Measurements from ENCODE around the gene BCAS1.
"Not testable (repeated sequence)": the region's sequence is repeated elsewhere in the genome, so short reads cannot be mapped to it uniquely, and the experiment has no call there.

BCAS1 gene

DNA sequence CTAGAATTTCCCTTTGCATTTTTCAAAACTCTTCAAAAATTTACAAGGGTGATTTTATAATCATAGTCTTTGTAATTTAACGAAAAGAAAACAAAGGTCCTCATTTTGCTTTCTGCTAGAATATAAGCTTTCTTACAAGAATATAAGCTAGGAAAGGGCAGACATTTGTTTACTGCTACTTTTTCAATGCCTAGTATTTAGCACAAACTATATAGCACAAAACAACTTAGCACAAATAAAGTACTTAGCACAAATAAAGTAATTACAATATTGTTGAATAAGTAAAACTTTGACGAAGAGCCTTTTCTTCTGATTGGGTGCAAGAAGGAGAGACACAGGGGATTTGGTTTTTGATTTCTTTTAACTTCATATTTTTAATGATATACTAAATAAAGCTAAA lies 87.8 kb downstream of the BCAS1 start:
- DNase-seq: no peak

DNA sequence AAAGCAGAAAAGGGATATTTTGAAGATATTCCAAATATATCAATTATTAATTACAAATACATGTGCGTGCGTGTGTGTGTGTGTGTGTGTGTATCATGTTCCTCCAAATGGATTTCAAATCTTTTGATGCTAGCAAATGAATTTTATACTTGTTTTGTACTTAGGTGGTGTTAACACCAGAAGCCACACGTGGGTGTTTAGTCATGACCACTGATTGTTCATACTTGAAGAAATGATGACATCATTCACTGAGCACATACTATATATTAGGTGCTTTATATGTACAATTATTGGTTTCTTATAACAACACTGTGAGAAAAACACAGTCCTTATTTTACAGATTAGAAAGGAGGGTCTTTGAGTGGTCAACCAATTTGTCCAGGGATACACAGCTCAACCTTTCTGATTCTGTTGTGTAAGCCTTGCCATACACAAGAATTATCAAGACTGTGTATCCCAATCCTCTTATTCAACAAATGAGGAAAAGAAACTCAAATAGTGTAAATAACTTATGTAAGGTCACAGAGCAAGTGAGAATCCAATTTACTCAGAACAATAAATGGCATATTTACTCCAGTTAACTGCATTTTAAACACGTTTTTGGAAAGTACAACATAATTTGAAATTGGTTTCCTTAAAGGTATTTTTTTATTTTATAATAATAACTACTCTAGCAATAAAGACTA lies 88.5 kb downstream of the BCAS1 start:
- DNase-seq: no peak

DNA sequence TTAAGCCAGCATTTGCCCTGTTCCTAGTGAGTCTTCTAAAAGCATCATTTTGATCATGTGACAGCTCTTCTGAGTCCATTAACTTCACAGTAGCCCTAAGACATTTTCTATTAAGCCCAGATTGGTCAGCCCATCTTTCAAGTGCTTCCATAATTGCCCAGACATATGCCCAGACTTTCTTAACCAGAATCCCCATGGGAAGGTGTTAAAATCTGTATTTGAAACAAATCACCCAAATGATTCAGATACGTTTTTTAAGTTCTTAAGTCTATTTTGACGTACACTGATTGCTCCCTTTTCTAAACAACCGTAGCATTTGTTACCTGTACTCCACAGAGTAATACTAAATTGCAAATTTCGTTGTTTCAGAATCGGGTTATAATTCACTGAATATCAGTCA lies 89.3 kb downstream of the BCAS1 start:
- no peak for DNase-seq

DNA sequence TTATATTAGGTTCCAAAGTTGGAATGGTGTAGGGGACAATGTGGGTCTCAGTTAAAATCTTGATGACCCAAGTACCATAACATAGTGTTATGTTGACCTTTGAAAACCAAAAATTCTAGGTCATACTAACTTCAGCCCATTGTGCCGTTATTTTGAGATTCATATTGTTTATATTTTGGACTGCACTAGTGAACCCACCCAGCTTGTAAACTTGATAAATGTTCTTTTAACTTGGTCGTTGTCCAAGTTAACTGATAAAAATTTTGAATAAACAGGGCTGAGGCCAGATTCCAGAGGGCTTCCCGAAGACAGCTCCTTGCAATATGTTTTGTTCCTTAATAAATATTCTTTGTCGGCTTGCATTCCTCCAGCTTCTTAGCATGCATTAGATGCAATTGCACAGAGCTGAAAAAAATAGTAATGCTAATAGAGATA lies 90.3 kb downstream of the BCAS1 start:
- peak; percentile 49 for DNase-seq

DNA sequence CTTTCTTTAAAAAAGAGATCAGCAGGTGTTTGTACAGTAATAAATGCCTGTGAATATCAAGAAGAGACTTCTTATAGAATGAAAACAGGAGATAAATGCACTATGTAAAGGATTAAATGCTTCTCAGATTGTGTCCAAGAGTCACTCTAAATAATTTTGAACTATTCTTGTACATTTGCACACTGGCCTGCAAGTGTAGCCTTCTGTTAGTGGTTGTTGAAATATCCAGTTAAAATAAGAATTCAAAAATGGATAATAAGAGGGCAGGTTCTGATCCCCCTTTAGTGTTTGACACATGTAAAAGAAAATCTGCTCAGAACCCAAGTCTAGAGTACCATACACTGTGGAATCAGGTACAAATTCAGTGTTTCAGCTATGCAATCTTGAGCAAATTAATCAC lies 91.9 kb downstream of the BCAS1 start:
- no peak for DNase-seq

DNA sequence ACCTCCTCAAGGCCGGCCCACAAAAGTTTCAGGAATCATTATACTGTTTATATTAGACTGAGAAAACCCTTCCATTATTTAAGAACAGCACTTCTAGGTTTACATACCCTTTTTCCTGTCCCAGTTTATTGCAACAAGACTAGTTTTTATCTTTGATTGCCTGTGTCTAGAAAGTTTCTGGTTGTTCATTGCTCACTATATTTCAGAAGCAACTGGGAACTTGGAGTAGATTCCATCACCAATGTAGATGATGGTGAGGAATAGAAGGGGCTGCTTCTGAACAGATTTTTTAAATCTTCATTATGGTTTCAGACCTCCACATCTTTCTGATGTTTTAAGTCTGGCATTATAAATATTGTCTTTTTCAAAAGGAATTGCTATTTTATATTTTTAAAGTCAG lies 93.0 kb downstream of the BCAS1 start:
- DNase-seq: no peak

- no peak for DNase-seq
Observed at GRCh38 chr20:53975761-53976160, 94.6 kb downstream of the BCAS1 start.

DNA sequence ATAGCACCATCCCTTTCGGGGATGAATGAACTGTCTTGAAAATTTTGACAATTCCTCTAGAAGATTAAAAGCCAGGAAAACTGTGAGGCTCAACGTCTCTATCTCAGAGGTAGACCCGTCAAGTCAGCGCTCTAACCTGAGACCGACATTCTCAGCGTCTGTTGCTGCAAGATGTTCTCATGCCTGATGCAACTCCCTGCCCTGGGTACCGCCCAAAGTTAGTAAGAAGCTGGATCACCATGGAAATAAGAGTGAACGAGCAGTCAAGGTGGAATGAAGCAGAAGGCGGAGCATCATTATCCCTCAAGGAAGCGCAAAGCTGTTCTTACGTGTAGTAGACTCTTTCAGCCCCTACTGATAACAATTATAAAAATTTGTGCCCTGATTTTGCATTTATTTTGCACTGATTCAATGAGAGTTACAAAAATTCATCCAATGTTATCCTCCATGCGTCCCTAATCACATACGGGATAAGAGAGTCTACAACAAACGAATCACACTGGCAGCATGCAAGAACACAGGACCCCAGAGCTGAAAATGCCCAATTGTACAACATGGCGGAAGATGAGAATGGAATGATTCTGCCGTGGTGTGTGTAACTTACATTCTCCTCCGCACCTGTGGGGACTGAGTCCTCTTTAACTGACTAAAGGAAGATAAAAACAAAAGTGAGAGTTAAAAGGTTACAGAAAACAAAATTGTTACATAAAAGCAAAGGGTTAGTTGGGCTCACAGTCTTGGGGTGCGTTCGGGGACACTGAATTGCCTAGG lies 95.4 kb downstream of the BCAS1 start:
- DNase-seq: no peak

DNA sequence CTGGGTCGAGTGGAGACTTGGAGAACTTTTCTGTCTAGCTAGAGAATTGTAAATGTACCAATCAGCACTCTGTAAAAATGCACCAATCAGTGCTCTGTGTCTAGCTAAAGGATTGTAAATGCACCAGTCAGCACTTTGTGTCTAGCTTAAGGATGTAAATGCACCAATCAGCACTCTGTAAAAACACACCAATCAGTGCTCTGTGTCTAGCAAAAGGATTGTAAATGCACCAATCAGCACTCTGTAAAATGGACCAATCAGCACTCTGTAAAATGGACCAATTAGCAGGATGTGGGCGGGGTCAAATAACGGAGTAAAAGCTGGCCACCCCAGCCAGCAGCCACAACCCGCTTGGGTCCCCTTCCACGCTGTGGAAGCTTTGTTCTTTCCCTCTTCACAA lies 96.5 kb downstream of the BCAS1 start:
- DNase-seq: not testable (repeated sequence)

DNA sequence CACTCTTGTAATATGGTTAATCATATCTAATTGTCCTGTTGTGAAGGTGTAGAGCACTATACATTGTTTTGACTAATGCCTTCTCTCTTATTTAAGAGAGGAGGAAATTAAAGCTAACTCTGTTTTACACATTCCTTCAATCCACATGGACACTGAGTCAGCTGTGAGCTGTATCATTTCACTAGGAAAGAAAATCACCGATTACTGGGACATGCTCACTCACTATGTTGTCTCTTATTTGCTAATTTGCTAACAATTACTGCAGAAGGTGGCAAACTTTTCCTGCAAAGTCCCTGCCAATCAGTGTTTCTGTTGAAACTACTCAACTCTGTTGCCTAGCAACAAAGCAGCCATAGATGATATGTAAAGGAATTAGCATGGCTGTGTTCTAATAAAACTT lies 98.2 kb downstream of the BCAS1 start:
- DNase-seq: no peak

DNA sequence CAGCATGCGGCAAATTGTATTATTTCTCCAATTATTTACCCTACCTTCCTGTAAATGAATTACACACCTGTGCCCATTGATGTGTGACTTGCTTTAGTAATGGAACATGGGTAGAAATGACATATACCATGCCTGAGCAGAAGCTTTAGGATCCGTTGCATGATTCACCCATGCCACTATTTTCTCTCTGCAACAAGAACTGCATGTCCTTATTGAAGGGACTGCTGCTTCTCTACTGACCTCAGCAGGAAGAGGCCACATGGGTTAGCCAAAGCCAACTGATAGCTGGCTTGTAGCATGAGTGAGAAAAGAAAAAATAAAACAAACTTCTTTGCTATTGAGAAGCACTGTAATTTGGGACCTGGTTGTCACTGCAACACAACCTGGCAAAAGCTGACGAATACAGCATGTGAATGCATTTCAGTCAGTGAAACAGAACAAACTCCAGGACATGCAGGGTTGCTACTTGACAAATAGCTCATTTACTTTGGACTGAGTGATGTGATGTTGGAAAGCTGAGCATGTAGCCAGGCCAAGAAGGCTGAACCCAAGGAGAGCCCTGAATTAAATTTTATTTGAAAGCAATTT lies 99.2 kb downstream of the BCAS1 start:
- DNase-seq: no peak

DNA sequence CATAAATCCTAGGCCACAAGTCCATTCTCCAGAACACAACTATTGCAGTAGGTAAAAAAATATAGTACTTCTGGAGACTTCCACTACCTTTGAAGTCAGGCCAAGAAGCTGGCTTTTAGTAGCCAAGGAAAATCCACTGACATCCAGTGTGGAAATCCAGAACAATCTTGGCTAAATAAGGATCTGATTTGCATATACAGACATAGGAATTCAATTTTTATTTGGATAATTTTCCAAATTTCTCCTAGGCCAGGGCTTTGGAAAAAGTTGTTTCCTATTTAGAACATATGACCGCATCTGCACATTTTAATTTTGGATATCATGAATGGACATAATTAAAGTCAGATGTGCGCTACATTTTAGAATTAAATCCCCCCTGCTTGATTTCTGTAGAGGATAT lies 100.2 kb downstream of the BCAS1 start:
- DNase-seq: no peak

DNA sequence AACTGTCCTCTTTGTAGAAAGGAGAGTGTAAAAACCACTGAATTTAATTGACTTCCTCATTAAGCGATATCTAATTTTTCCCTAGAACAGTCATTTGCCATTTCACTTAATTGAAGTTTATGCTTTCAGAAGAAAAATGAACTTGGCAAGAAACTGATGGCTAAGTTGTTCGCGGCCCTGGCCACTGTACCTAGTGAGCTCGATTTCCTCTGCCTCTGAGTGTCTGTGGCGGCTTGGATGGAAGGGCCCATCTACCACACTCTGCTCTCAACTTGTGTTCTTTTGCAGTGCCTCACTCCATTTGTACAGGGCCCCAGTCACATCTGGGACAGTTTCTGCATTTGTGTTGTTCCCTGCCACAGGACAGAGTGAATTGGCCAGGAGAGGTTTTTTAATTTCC lies 102.9 kb downstream of the BCAS1 start:
- DNase-seq: no peak

GRCh38 chr20:53966774-53967398 lies 103.5 kb downstream of the BCAS1 start:
- no peak for DNase-seq

DNA sequence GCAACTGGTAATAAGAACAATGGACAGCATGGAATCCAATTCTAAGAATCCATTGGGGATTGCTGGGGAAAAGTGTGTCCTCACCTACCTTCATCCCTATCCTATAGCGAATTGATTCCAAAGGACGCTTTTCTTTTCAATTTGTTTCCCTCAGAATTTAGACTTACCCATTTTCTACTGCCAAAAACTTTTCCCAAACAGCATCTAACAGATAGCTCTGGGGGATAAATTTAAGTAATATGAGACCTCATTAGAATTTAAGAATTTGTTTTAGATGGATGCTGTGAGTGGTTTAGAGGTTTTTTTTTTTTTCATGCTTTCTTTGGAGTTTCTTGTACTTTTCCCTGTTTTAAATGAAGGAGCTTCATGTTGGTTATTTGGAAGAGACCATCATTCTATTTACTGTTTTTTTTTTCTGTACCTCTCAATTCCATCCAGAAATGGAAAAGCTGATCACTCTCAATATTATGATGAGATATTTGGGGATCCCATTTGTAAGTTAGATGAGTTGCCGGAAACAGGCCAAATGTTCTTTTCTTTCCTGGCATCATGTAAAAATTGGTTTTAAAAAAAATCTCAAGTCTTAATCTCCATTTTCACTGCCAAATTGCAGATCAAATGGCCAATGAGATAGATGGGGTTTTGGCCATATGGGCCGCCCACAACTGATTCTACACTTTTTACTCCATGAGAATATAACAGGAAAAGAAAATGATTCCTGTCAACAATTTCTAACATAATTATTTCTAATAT lies 105.7 kb downstream of the BCAS1 start:
- DNase-seq: no peak

GRCh38 chr20:53964067-53964466 lies 106.3 kb downstream of the BCAS1 start:
- no peak for DNase-seq

- no peak for DNase-seq
Observed at GRCh38 chr20:53963635-53964034, 106.8 kb downstream of the BCAS1 start.

DNA sequence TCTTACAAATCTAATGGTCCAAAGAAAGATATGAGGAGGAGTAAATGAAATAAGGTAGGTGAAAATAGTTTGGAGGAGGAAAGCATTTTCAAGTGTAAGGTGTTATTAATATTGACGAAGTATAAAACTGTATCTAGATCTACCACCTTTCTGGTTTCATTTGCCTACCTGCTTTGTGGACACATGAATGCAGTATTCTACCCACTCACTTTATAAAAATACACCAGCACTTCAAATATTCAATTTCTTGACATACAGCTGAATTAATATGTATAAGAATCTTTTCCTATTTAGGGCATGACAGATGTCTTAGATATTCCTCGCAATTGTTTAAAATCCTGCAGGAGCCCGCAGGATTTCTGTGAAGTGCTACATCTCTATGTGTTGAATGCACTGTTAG lies 108.0 kb downstream of the BCAS1 start:
- DNase-seq: no peak

GRCh38 chr20:53961527-53961926 lies 108.9 kb downstream of the BCAS1 start:
- no peak for DNase-seq

DNA sequence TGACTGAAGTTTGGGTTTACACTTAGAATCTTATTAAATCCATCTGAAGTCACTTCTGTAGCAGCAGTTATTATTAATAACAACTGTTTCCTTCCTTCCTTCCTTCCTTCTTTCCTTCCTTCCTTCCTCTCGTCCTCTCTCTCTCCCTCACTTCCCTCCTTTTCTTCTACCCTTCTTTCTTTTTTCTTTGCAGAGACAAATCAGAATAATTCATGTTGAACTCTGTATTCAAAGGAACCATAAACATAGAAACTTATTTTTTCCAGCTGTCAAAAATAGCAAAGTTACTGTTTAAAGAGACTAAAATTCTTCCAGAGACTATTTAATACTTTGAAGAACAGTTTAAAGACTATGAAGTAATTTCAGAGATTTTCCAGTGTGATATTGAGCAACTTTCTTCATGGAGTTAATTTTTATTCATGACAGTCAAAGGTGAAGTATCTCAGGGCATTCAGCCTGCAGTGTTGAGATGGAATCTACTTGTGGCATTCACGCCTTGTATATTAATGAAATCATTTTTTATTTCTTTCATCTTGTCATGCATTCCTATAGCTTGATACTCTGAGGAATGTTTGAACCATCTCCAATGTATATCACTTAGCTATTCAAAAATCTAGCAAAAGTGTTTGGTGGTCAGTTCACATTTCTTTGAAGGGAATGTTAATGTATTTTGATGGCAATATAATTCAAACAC lies 109.7 kb downstream of the BCAS1 start:
- peak; percentile 89 for DNase-seq

- DNase-seq: peak; percentile 89
Observed at GRCh38 chr20:53959911-53960578, 110.3 kb downstream of the BCAS1 start.

DNA sequence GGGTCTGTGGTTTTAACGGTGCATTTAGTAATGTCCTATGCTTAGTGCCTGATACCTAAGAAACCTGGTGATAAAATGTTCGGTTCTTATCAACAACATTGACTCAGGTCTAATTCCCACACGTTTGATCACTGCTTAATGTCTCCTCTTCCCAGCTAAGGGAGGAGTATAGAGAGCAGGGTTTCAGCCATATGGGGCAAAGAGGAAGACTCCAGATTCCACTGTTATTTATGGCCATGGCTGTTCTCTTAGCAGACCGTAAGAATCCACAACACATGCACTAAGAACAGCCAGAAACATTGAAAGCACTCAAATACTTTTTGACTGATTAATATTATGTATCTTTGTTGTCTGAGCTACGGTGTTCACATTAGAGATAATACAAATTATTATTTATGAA lies 112.1 kb downstream of the BCAS1 start:
- DNase-seq: no peak

Data from fibroblast of skin of right quadriceps (primary cell).